KOPT-K1 (cell line): Measurements from ENCODE around the gene SYCE3.
"Not testable (repeated sequence)": the region's sequence is repeated elsewhere in the genome, so short reads cannot be mapped to it uniquely, and the experiment has no call there.

Experiments used
- H3K27ac ChIP-seq: fragments of 200-600 bp; sonication (generic); 2 replicates; pipeline ENCODE4 v1.5.1; 2016; ENCODE audit warnings: antibody characterized with exemption, mild to moderate bottlenecking, low read depth, low read length; ENCODE audit not compliant: poor library complexity, severe bottlenecking
- H3K36me3 ChIP-seq: fragments of 200-600 bp; sonication (generic); 2 replicates; pipeline ENCODE4 v1.5.1; 2017; ENCODE audit warnings: antibody characterized with exemption, mild to moderate bottlenecking, low read length, moderate library complexity; ENCODE audit not compliant: insufficient read depth
- H3K9me3 ChIP-seq: fragments of 200-600 bp; sonication (generic); 2 replicates; pipeline ENCODE4 v1.5.1; 2017; ENCODE audit warnings: antibody characterized with exemption, low read length, mild to moderate bottlenecking; ENCODE audit not compliant: insufficient read depth, poor library complexity, severe bottlenecking

The SYCE3 gene, protein sequence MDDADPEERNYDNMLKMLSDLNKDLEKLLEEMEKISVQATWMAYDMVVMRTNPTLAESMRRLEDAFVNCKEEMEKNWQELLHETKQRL

DNA sequence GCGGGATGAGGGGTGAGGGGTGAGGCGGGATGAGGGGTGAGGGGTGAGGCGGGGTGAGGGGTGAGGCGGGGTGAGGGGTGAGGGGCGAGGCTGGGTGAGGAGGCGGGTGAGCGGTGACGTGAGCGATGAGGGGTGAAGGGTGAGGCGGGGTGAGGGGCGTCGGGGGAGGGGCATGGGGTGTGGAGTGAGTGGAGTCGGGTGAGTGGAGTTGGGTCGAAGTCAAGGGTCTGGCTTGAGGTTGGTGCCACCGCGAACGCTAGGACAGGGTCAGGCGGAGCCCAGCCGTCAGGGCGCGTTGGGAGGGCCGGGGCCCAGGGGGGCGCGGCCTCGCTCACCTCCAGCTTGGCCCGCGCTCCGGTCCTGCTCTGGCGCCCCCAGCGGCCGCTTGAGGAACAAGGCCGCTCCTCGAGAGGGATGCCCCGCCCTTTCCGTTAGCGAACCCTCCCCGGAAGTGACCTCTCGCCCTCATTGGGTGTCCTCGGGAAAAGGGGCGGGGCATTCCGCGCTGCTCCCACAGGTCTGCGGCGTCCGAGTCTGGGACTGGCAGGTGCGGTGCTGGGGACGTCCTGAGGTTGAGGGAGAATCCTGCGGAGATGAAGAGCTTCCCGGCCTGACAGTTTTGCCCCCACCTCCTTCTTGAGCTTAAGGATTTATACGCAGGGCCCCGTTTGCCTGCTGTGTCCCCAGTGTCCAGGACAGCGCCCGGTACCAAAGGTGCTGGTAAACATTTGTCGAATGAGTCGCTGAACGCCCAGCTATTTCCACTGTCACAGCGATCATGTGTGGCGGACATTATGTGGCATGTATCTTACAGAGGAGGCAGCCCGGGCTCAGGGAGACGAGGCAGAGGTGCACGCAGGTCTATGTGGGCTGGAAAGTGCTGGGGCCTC, at the start of gene SYCE3:
SYCE3 (minus strand) TSS at position 397 of the 890 bp plus-strand sequence. CDS start 6,514 bp downstream, outside the sequence.
- Histone ChIP-seq H3K36me3 (peaks cover 4% of the 10 kb centered on the region; the same call in 1 of the 2 replicates), H3K9me3 (no peaks in the 10 kb centered on the region), H3K27ac (no peak within 1 kb of the TSS)

DNA sequence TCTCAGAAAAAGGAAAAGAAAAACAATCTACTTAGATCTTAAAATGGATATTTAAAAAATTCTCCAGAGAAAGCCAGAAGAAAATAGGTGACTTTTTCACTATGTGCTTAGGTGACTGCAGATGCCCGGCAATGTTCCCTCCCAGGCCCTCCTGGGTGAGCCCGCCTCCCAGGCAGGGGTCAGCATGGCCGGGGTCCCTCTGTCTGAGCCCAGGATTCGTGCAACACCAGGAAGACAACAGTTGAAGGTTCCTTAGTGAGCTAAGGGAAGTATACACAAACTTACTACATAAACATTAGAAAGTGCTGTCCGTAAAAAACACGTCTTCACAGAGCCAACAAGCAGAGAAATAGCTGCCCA, 49.4 kb upstream of the SYCE3 start:
- Histone ChIP-seq H3K9me3 (no peaks in the 10 kb centered on the region), H3K27ac (no peak overlapping the region), H3K36me3 (no peaks in the 10 kb centered on the region)

DNA sequence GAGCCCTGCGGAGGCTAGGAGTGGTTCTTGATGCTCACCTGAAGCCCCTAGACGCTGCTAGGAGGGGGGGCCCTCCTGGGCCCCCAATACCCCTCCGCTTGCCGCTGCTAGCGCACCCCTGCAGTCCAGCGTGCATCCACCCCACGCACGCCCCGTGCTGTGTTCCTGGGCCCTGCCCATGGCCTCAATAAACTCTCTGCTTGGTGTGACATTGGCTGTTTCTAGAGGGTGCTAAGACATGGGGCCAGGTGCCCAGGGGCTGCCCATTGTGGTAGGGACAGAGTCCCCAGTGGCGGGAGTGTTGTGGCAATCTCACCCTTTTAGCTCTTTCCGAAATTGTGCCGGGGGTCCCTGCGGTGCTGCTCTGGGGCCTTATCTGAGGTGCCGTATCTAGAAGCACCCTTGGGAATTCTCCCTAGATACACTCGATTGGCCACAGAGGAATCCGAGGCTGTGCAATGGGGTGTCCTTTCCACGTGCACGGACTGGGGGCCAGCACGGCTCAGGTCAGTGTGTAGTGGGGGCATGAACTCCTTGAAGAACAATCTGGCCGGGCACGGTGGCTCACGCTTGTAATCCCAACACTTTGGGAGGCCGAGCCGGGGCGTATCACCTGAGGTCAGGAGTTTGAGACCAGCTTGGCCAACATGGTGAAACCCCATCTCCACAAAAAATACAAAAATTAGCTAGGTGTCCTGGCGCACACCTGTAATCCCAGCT, 48.8 kb upstream of the SYCE3 start:
- Histone ChIP-seq H3K36me3 (no peaks in the 10 kb centered on the region), H3K9me3 (no peaks in the 10 kb centered on the region), H3K27ac (no peak overlapping the region)

DNA sequence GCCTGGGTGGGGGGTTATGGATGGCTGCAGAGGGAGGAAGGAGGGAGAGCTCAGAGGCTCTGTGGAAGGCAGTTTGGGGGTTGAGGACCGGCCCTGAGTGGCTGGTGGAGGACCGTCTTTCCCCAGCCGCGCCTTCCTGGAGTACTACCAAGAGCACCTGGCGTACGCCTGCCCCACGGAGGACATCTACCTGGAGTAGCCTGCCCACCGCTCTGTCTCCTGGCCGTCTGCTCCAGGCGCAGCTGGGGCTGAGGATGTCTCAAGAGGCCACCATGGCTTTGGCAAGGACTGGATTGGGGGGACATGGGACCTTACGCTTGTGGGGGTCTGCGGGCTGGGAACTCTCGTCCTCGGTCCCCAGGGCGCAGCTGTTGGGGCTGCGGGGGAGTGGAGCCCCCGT, 47.9 kb upstream of the SYCE3 start:
- Histone ChIP-seq H3K36me3 (no peaks in the 10 kb centered on the region), H3K27ac (no peak overlapping the region), H3K9me3 (no peaks in the 10 kb centered on the region)

DNA sequence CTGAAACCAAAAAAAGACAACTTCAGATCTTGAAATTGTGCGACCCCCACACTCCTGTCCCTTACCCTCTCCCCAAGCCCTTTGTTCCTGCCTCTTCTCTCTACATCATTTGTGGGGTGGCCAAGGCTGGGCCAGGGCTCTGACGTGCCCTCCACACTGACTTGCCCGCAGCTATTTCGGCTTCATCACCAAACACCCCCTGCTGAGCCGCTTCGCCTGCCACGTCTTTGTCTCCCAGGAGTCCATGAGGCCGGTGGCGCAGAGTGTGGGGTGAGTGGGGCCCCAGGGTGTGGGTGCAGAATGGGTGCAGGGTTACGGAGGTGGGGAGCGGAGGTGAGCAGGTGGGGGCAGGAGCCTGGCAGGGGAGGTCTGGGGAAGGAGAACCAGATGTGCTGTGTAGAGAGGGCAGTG, 47.3 kb upstream of the SYCE3 start:
- no peak overlapping the region for H3K27ac ChIP-seq
- no peaks in the 10 kb centered on the region for H3K36me3 ChIP-seq
- H3K9me3 ChIP-seq = no peaks in the 10 kb centered on the region

DNA sequence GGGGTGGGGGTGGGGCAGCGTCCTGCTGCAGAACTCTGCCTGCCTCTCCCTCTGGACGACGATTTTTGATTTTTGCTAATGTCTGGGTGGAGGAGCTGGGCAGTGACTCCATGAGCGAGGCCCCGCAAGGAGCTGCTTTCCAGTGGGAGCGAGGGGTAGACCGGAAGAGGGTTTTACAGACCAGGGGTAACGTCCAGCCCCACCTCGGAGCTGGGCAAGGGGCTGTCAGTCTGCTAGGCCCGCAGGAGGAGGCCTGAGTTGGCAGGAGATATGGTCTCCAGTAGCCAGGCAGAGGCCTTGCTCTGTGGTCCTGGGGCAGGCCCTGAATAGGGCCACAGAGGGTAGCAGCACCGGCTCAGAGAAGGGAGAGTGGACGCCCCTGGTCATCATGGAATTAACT, 46.9 kb upstream of the SYCE3 start:
- Histone ChIP-seq H3K27ac (no peak overlapping the region), H3K36me3 (no peaks in the 10 kb centered on the region), H3K9me3 (no peaks in the 10 kb centered on the region)

DNA sequence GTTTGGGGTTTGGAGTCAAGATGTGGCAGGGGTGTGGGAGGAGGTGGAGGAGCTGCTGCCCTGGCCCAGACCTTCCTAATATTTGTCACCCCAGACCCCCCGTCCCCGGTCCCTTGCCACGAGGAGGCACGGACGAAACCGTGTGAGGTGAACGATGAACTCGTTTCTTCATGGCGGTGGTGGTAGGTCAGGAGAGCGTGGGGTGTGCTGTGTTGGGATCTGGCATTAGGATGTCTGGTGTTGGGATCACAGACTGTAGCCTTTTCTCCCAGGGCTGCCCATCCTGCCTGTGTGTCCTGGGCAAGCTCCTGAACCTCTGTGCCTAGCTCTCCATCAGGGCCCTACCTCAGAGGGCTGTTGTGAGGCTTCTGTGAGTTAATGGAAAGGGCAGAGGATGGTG, 46.3 kb upstream of the SYCE3 start:
- Histone ChIP-seq H3K9me3 (no peaks in the 10 kb centered on the region), H3K27ac (no peak overlapping the region), H3K36me3 (no peaks in the 10 kb centered on the region)

DNA sequence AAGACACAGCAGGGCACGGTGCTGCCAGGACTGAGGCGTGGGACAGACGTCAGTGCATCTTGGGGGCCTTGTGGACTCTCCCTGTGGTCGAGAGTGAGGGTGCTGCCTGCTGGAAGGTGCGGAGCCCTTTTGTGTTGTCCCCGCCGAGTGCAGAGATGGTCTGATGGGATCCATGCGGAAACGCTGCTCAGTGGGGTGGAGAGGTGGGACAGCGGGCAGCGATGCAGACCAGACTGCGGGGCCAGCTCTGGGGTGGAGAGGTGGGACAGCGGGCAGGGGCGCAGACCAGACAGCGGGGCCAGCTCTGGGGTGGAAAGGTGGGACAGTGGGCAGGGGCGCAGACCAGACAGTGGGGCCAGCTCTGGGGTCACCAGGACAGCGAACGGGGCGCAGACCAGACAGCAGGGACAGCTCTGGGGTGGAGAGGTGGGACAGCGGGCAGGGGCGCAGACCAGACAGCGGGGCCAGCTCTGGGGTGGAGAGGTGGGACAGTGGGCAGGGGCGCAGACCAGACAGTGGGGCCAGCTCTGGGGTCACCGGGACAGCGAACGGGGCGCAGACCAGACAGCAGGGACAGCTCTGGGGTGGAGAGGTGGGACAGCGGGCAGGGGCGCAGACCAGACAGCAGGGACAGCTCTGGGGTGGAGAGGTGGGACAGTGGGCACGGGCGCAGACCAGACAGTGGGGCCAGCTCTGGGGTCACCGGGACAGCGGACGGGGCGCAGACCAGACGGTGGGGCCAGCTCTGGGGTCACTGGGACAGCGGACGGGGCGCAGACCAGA, 45.5 kb upstream of the SYCE3 start:
- not testable (repeated sequence) for H3K27ac ChIP-seq, H3K36me3 ChIP-seq, H3K9me3 ChIP-seq

DNA sequence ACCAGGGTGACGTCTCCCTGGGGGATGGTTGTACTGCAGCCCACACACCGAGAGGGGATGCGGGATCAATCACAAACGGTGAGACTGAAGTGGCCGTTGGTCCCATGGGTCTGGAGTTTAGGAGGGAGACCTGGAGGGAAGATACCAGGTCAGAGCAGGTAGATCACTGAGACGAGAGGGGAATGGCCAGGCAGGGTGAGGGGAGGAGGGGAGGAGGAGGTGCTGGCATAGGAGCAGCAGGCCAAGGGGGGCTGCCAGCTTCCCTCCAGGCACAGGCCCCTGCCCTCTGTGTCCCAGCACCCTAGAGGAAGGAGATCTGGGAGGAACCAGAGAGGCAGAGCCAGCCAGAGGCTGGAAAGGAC, 44.9 kb upstream of the SYCE3 start:
- no peaks in the 10 kb centered on the region for H3K9me3 ChIP-seq
- H3K36me3 ChIP-seq = no peaks in the 10 kb centered on the region
- H3K27ac ChIP-seq = no peak overlapping the region

DNA sequence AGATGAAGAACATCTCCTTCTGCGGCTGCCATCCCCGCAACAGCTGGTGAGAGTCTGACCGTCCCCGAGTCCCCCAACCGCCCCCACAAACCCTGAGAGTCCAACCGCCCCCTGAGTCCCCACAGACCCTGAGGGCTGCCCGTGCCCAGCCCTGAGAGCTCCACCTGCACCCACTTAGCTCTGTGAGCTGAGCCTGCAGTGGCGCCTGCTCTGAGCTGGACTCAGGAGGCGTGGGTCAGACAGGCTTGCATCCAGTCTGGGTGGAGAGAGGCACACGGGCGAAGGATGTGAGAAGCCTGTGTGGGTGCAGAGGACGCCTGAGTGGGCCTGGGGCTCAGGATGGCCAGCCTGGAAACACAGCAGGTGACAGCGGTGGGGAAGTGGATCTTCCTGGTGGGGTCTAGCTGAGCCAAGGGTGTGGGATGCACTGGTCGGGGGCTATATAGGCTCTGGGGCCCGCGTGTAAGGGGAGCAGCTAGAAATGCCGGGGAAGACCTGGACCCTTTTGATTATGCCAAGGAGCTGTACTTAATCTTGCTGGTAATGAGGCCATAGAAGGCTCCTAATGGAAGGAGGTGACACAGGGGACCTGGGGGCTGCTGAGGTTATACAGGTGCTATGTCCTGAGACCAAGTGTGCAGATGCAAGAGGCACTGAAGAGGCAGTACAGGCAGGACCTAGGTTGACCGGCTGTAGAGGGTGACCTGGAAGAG, 44.4 kb upstream of the SYCE3 start:
- Histone ChIP-seq H3K27ac (no peak overlapping the region), H3K9me3 (no peaks in the 10 kb centered on the region), H3K36me3 (no peaks in the 10 kb centered on the region)

DNA sequence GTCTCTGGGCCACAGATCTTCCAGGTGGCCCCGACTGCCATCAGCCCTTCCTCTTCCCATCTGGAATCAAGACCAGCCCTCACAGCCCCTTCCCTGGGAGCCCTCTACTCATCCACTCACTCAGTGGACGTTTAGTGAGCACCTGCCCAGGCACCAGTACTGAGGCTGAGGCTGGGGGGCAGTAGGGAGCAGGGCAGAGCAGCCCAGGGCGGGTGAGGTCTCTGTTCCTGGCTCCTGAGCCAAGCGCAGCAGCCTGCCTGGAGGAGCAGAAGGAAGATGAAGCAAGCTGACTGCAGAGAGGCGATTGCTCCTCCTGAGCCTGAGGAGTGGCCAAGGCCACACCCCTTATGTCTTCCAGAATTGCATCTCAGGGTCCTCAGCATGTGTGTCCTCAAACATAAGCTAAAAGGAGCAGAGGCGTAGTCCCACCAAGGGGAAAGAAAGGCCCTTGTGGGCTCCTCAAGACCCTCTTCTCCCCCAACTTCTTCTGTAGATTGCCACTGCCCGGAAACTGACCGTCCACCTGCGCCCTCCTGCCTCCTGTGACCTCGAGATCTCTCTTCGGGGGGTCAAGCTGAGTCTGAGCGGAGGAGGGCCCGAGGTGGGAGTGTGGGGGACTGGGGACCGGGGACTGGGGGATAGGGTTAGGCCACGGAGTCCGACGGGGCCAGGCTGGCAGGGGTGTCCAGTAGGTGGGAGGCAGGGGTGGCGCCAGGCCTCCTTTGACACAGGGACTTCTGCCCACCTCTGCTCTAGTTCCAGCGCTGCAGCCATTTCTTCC, 43.6 kb upstream of the SYCE3 start:
- Histone ChIP-seq H3K36me3 (no peaks in the 10 kb centered on the region), H3K9me3 (no peaks in the 10 kb centered on the region), H3K27ac (no peak overlapping the region)

DNA sequence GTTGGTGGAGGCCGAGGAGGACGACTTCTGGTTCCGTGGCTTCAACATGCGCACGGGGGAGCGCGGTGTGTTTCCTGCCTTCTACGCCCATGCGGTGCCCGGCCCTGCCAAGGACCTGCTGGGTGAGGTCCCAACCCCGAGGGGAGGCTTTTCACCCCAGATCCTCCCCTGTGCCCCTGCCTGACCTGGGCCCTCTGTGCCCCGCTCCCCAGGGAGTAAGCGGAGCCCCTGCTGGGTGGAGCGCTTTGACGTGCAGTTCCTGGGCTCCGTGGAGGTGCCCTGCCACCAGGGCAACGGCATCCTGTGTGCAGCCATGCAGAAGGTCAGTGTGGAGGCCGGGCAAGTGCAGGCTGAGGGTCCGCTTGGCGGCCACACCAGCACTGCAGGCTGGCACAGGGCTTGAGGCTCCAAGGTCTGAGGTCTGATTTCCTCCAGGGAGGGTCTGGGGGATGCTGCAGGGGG, 42.9 kb upstream of the SYCE3 start:
- H3K27ac ChIP-seq = no peak overlapping the region
- no peaks in the 10 kb centered on the region for H3K9me3 ChIP-seq
- no peaks in the 10 kb centered on the region for H3K36me3 ChIP-seq

DNA sequence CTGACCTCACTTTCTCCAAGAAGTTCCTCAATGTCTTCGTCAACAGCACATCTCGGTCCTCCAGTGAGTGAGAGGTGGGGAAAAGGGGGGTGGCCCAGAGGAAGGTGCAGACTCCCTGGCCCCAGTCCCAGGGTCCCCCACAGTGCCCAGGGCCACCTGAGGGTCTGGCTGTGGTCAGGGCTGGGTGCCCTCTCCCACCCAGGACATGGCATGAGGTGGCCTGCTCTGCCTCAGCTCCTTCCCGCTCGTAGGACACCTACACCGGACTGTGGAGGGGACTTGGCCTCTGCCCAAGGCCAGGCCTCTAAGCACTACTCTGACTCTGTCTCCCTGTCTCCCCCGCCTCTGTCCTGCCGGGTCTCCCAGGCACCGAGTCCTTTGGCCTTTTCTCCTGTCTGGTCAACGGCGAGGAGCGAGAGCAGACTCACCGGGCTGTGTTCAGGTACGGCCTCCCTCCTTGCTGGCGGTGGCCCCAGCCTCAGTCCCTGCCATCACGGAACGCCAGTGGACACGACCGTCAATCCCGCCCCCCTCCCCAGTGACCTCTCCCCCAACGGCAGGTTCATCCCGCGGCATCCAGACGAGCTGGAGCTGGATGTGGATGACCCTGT, 42.4 kb upstream of the SYCE3 start:
- no peak overlapping the region for H3K27ac ChIP-seq
- H3K36me3 ChIP-seq = no peaks in the 10 kb centered on the region
- no peaks in the 10 kb centered on the region for H3K9me3 ChIP-seq
